Gastroesophageal sphincter (tissue), 4 donors: ENCODE data around the gene RBM19. TPM values are rescaled to one million over a fixed set of nuclear protein-coding genes. Genes with fewer than 3 reads are reported as not detected.

ENCODE experiments used
- ATAC-seq: fragments of 150-250 bp; one replicate; pipeline ENCODE4 v1.9.1; 2016; ENCODE audit warnings: mild to moderate bottlenecking, moderate library complexity
- H3K27ac ChIP-seq, 4 donors: fragments of 200-600 bp; sonication (generic) in 3 of 4; 1 replicate in 3 of 4; 2 replicates in 1 of 4; pipeline ENCODE4 v1.5.1; 2016 to 2019
- H3K27me3 ChIP-seq: fragments of 200-600 bp; sonication (generic); one replicate; pipeline ENCODE4 v1.5.1; 2019
- H3K36me3 ChIP-seq, 2 donors: fragments of 200-600 bp; sonication (generic); one replicate each; pipeline ENCODE4 v1.5.1; 2019; ENCODE audit warnings: control low read depth in 1 of 2
- H3K4me1 ChIP-seq, 3 donors: fragments of 200-600 bp; sonication (generic); 1 replicate in 2 of 3; 2 replicates in 1 of 3; pipeline ENCODE4 v1.5.1; 2016 to 2019; ENCODE audit warnings: control low read depth in 2 of 3
- H3K4me3 ChIP-seq, 2 donors: fragments of 200-600 bp; sonication (generic); one replicate each; pipeline ENCODE4 v1.5.1; 2019; ENCODE audit warnings: mild to moderate bottlenecking in 1 of 2, moderate library complexity in 1 of 2
- H3K9me3 ChIP-seq, 3 donors: fragments of 200-600 bp; sonication (generic); one replicate each; pipeline ENCODE4 v1.5.1; 2017 to 2019; ENCODE audit warnings: control low read depth in 2 of 3
- CTCF ChIP-seq, 4 experiments: fragments of 200-600 bp in 2 of 4; fragments of 450-650 bp in 2 of 4; sonication (generic) in 1 of 4; IDR thresholded peaks; one replicate each; pipeline ENCODE4 v1.5.1; 2017 to 2019; ENCODE audit warnings: antibody characterized with exemption in 4 of 4, mild to moderate bottlenecking in 2 of 4, moderate library complexity in 2 of 4
- EP300 ChIP-seq: sonication (generic); formaldehyde crosslinking; IDR thresholded peaks from one replicate; pipeline ENCODE4 v1.6.1; 2017; ENCODE audit warnings: antibody characterized with exemption, mild to moderate bottlenecking
- POLR2A ChIP-seq, 2 donors: fragments of 450-650 bp; IDR thresholded peaks; one replicate each; pipeline ENCODE4 v1.6.1; 2017; ENCODE audit warnings: antibody characterized with exemption in 2 of 2, mild to moderate bottlenecking in 2 of 2, moderate library complexity in 1 of 2
- POLR2AphosphoS5 ChIP-seq: sonication (generic); formaldehyde crosslinking; IDR thresholded peaks from one replicate; pipeline ENCODE4 v1.6.1; 2017; ENCODE audit warnings: antibody characterized with exemption
- WGBS, 2 donors: methylation state at CpG; one replicate each; pipeline ENCODE4 v1.1.5; 2018; ENCODE audit warnings: low coverage in 1 of 2; 5-methylcytosine and 5-hydroxymethylcytosine counted together
- total RNA-seq, 4 donors: library from RNA; depleted of rRNA; stranded (reverse); fragments of >200 nt; gene quantifications; one replicate each; pipeline ENCODE4 v1.1.0, GENCODE V29; 2016

The RBM19 gene
- total RNA-seq, 4 donors from 2014 or later = 24.5 to 45.3 (median 33.9) TPM

- Histone ChIP-seq H3K27ac (no peak overlapping the region), H3K4me1 (peaks cover 0 to 32% (median 6%) of the 10 kb centered on the region in 3 donors), H3K36me3 (peaks cover 0 to 39% of the 10 kb centered on the region in 2 donors), H3K9me3 (no peaks in the 10 kb centered on the region), H3K4me3 (no peak overlapping the region), H3K27me3 (no peaks in the 10 kb centered on the region)
- TF ChIP-seq EP300 (no peak), POLR2A (IDR thresholded peaks at IDR 0.05) (no peak), POLR2AphosphoS5 (no peak), CTCF (IDR thresholded peaks at IDR 0.05) (no peak)
- ATAC-seq = no peak
- 77 to 85% methylated on average over 4 to 13 of the region's 18 CpGs for WGBS, 2 donors
These were observed 119.0 kb downstream of the RBM19 start for GRCh38 chr12:113846883-113847755.

- 77 to 81% methylated on average over 8 of the region's 10 CpGs for WGBS, 2 donors
- no peak for TF ChIP-seq EP300
- no peak for TF ChIP-seq CTCF (IDR thresholded peaks at IDR 0.05)
- TF ChIP-seq POLR2A (IDR thresholded peaks at IDR 0.05) = no peak
- TF ChIP-seq POLR2AphosphoS5 = no peak
- ATAC-seq = no peak
These were observed 120.0 kb downstream of the RBM19 start for GRCh38 chr12:113845900-113846674.

GRCh38 chr12:113844495-113845210, 121.5 kb downstream of the RBM19 start:
- no peak for TF ChIP-seq EP300
- no peak for ATAC-seq

More at GRCh38 chr12:113845900-113846674, 120.0 kb downstream of the RBM19 start:
- H3K36me3 ChIP-seq = peaks cover 0 to 46% of the 10 kb centered on the region in 2 donors
- no peaks in the 10 kb centered on the region for H3K9me3 ChIP-seq
- H3K4me3 ChIP-seq = no peak overlapping the region
- H3K27me3 ChIP-seq = no peaks in the 10 kb centered on the region
- H3K4me1 ChIP-seq = peaks cover 0 to 25% (median 6%) of the 10 kb centered on the region in 3 donors
- no peak overlapping the region for H3K27ac ChIP-seq

GRCh38 chr12:113842699-113843098, 123.4 kb downstream of the RBM19 start:
- peaks cover 0 to 55% of the 10 kb centered on the region in 2 donors for H3K36me3 ChIP-seq
- TF ChIP-seq EP300 = no peak
- no peak for TF ChIP-seq POLR2A (IDR thresholded peaks at IDR 0.05)
- TF ChIP-seq POLR2AphosphoS5 = no peak
- TF ChIP-seq CTCF (IDR thresholded peaks at IDR 0.05) = no peak
- H3K27me3 ChIP-seq = no peaks in the 10 kb centered on the region
- H3K27ac ChIP-seq = no peak overlapping the region
- 92 to 97% methylated on average over 2 of the region's 4 CpGs for WGBS, 2 donors
- no peaks in the 10 kb centered on the region for H3K9me3 ChIP-seq
- no peak overlapping the region for H3K4me3 ChIP-seq
- H3K4me1 ChIP-seq = no peaks in the 10 kb centered on the region
- ATAC-seq = no peak

More at GRCh38 chr12:113844495-113845210, 121.5 kb downstream of the RBM19 start:
- Histone ChIP-seq H3K4me1 (peaks cover 0 to 11% (median 0%) of the 10 kb centered on the region in 3 donors), H3K4me3 (no peak overlapping the region), H3K27me3 (no peaks in the 10 kb centered on the region), H3K36me3 (peaks cover 0 to 50% of the 10 kb centered on the region in 2 donors), H3K9me3 (no peaks in the 10 kb centered on the region), H3K27ac (no peak overlapping the region)
- 85% methylated on average over 15 of the region's 31 CpGs; no CpG with 5 or more reads in 1 of the 2 donors for WGBS, 2 donors

- no peaks in the 10 kb centered on the region for H3K4me1 ChIP-seq
- H3K27ac ChIP-seq = no peak overlapping the region
- TF ChIP-seq POLR2AphosphoS5 (no peak), EP300 (no peak), POLR2A (IDR thresholded peaks at IDR 0.05) (no peak), CTCF (IDR thresholded peaks at IDR 0.05) (no peak)
- peaks cover 0 to 55% of the 10 kb centered on the region in 2 donors for H3K36me3 ChIP-seq
- no peaks in the 10 kb centered on the region for H3K27me3 ChIP-seq
- WGBS, 2 donors = 100% methylated on average over 1 of the region's 3 CpGs; no CpG with 5 or more reads in 1 of the 2 donors
- no peaks in the 10 kb centered on the region for H3K9me3 ChIP-seq
- H3K4me3 ChIP-seq = no peak overlapping the region
- ATAC-seq = no peak
These were observed 124.3 kb downstream of the RBM19 start for GRCh38 chr12:113841786-113842185.
